Measurements from ENCODE around the gene PRPF6. TPM values are rescaled to one million over a fixed set of nuclear protein-coding genes. Genes with fewer than 3 reads are reported as not detected.
"Not testable (repeated sequence)": the region's sequence is repeated elsewhere in the genome, so short reads cannot be mapped to it uniquely, and the experiment has no call there.

Gene PRPF6
- total and polyA plus RNA-seq, 7 donors = 23.4 to 59.9 (median 44.9) TPM

GRCh38 chr20:63973160-63973479 is 7.8 kb upstream of the PRPF6 start:
- H3K4me3 ChIP-seq = no peak overlapping the region
- H3K36me3 ChIP-seq = no peaks in the 10 kb centered on the region
- intact Hi-C loops (cut with DNase I) = loop anchor here (1.0 to 10.0 kb wide), 5 partner anchors 64 to 758 kb away; partner anchors contain the start of genes PPDPF, RTEL1, STMN3 and YTHDF1
- TF ChIP-seq POLR2AphosphoS5 (IDR thresholded peaks at IDR 0.05) (no peak), POLR2A (IDR thresholded peaks at IDR 0.05) (no peak), EP300 (IDR thresholded peaks at IDR 0.05) (no peak), CTCF (IDR thresholded peaks at IDR 0.05) (no peak)
- H3K9me3 ChIP-seq = no peaks in the 10 kb centered on the region
- no peak for DNase-seq
- 95% methylated on average over 3 of the region's 3 CpGs for WGBS, 2 donors
- peaks cover 0 to 6% (median 0%) of the 10 kb centered on the region in 3 donors for H3K27me3 ChIP-seq
- H3K4me1 ChIP-seq = peaks cover 0 to 27% (median 24%) of the 10 kb centered on the region in 4 donors
- peak overlapping the region in 2 of 4 donors; percentile 60 to 66 for H3K27ac ChIP-seq

- Histone ChIP-seq H3K9me3 (no peaks in the 10 kb centered on the region), H3K27me3 (peaks cover 0 to 12% (median 3%) of the 10 kb centered on the region in 3 donors), H3K4me1 (peaks cover 0 to 27% (median 23%) of the 10 kb centered on the region in 4 donors), H3K27ac (peak overlapping the region; percentile 59 to 66 (median 62)), H3K4me3 (peak overlapping the region in 3 of 4 donors; percentile 33 to 46 (median 45)), H3K36me3 (no peaks in the 10 kb centered on the region)
- 14 to 19% methylated on average over 37 of the region's 37 CpGs for WGBS, 2 donors
- intact Hi-C loops (cut with DNase I) = loop anchor here (1.0 to 10.0 kb wide), 6 partner anchors 65 to 759 kb away; partner anchors contain the start of genes PPDPF, RTEL1, STMN3 and YTHDF1
- peak in 1 of 4 donors; percentile 15 for TF ChIP-seq POLR2AphosphoS5 (IDR thresholded peaks at IDR 0.05)
- TF ChIP-seq POLR2A (IDR thresholded peaks at IDR 0.05) = no peak
- TF ChIP-seq CTCF (IDR thresholded peaks at IDR 0.05) = peak; percentile 91 to 98 (median 94)
- peak; percentile 93 for DNase-seq
Observed at GRCh38 chr20:63973636-63974401, 7.1 kb upstream of the PRPF6 start.

GRCh38 chr20:63974402-63975200 is 6.3 kb upstream of the PRPF6 start:
- H3K36me3 ChIP-seq = no peaks in the 10 kb centered on the region
- peak; percentile 69 for DNase-seq
- H3K27me3 ChIP-seq = peaks cover 0 to 12% (median 7%) of the 10 kb centered on the region in 3 donors
- intact Hi-C loops (cut with DNase I) = loop anchor here (2.0 to 10.0 kb wide), 5 partner anchors 197 to 760 kb away; partner anchors contain the start of genes PPDPF, RTEL1, STMN3 and YTHDF1
- no peak overlapping the region for H3K4me3 ChIP-seq
- TF ChIP-seq POLR2A (IDR thresholded peaks at IDR 0.05) = no peak
- TF ChIP-seq CTCF (IDR thresholded peaks at IDR 0.05) = no peak
- no peak for TF ChIP-seq EP300 (IDR thresholded peaks at IDR 0.05)
- TF ChIP-seq POLR2AphosphoS5 (IDR thresholded peaks at IDR 0.05) = no peak
- no peaks in the 10 kb centered on the region for H3K9me3 ChIP-seq
- peaks cover 0 to 29% (median 26%) of the 10 kb centered on the region in 4 donors for H3K4me1 ChIP-seq
- WGBS, 2 donors = 63 to 78% methylated on average over 19 of the region's 19 CpGs
- no peak overlapping the region for H3K27ac ChIP-seq

GRCh38 chr20:63976511-63976910 is 4.4 kb upstream of the PRPF6 start:
- not testable (repeated sequence) for H3K36me3 ChIP-seq, DNase-seq, H3K9me3 ChIP-seq, H3K4me3 ChIP-seq, H3K27ac ChIP-seq
- H3K4me1 ChIP-seq = peaks cover 0 to 36% (median 34%) of the 10 kb centered on the region in 4 donors
- WGBS, 2 donors = 91 to 98% methylated on average over 7 of the region's 7 CpGs
- peaks cover 0 to 12% (median 7%) of the 10 kb centered on the region in 3 donors for H3K27me3 ChIP-seq
- intact Hi-C loops (cut with DNase I) = loop anchor here (10.0 kb wide), 2 partner anchors 322 to 762 kb away; partner anchors contain the start of genes RTEL1, STMN3 and YTHDF1
